Measurements from ENCODE around the gene NCAPH2. TPM values are rescaled to one million over a fixed set of nuclear protein-coding genes. Genes with fewer than 3 reads are reported as not detected.

The NCAPH2 gene
- total RNA-seq, 1 experiment from 2014 or later = 53.3 TPM

DNA sequence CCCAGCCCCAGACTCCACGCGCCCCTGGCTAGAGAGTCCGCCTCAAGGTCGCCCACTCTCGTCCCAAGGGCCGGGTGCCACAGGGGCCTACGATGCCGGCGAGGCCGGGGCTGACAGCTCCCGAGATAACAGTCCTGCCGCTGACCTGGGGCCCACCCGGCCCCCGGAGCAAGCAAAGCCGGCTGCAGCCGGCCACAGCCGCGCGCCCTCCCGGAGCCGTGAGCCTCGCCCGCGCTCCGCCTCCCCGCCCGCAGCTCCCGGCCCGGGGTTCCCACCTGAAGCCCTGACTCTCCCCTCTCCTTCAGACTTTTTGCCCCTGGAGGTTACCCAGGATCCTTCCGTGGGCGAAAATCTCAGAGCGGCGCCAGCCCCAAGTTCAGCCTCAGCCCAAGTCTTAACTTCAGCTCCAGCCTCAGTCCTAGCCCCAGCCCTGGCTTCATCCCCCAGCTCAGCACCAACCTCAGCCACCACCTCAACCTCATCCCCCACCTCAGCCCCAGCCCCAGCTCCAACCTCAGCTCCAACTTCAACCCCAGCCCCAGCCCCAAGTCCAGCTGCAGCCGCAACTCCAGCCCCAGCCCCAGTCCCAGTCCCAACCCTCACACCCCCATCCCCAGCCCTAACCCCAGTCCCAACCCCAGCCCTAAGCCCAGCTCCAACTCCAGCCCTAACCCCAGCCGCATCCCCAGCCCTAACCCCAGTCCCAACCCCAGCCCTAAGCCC, 39.4 kb downstream of the NCAPH2 start:
- no peak for DNase-seq (ENCODE audit: low read depth)

- no peak for DNase-seq (ENCODE audit: low read depth)
Measured at GRCh38 chr22:50548040-50548920, 40.3 kb downstream of the NCAPH2 start.

DNA sequence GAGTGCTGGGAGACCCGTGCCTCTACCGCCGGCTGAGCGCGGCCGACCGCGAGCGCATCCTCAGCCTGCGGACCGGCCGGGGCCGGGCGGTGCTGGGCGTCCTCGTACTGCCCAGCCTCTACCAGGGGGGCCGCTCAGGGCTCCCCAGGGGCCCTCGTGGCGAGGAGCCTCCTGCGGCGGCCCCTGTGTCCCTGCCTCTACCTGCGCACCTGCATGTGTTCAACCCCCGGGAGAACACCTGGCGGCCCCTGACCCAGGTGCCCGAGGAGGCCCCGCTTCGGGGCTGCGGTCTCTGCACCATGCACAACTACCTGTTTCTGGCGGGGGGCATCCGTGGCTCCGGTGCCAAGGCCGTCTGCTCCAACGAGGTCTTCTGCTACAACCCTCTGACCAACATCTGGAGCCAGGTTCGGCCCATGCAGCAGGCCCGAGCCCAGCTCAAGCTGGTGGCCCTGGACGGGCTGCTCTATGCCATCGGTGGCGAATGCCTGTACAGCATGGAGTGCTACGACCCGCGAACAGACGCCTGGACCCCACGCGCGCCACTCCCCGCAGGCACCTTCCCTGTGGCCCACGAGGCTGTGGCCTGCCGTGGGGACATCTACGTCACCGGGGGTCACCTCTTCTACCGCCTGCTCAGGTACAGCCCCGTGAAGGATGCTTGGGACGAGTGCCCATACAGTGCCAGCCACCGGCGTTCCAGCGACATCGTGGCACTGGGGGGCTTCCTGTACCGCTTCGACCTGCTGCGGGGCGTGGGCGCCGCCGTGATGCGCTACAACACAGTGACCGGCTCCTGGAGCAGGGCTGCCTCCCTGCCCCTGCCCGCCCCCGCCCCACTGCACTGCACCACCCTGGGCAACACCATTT, 41.1 kb downstream of the NCAPH2 start:
- no peak for DNase-seq (ENCODE audit: low read depth)

- DNase-seq (ENCODE audit: low read depth) = no peak
Measured at GRCh38 chr22:50550395-50550794, 42.4 kb downstream of the NCAPH2 start.

- DNase-seq (ENCODE audit: low read depth) = no peak
Measured at GRCh38 chr22:50551160-50551752, 43.2 kb downstream of the NCAPH2 start.

DNA sequence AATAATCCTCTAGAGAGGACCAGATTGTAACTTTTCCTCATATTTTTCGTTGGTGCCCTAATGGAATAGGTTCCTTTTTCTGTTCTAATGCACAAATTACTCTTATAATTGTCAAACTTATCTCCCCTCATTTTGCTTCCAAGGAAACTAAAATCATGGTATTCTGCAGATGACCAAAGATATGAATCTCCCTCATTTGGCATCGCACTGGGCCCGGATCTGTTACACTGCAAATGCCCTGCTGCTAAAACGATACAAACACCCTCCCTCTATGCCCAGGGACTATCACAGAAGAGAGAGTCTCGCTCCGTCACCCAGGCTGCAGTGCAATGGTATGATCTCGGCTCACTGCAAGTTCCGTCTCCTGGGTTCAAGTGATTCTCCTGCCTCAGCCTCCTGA, 45.3 kb downstream of the NCAPH2 start:
- DNase-seq (ENCODE audit: low read depth) = no peak

DNA sequence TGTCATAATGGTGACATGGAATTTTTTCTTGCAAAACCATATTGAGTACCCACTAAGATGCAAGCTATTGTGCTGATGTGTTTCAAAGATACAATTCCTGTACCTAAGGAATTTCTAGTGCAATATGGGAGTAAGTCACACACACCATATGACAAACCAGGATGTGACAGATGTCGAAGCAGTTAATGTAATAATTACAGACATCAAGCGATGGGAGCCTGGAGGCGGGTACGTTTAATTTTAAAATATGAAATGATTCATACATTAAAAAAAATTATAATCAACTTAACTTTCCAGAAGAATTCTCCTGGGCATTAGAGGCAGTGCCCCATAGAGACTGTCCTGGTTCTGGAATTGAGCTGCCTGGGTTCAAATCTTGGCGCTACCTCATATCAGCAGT, 48.7 kb downstream of the NCAPH2 start:
- no peak for DNase-seq (ENCODE audit: low read depth)

GRCh38 chr22:50560034-50560433, 52.0 kb downstream of the NCAPH2 start:
- DNase-seq (ENCODE audit: low read depth) = no peak

- no peak for DNase-seq (ENCODE audit: low read depth)
Measured at GRCh38 chr22:50561401-50562358, 53.7 kb downstream of the NCAPH2 start.

DNA sequence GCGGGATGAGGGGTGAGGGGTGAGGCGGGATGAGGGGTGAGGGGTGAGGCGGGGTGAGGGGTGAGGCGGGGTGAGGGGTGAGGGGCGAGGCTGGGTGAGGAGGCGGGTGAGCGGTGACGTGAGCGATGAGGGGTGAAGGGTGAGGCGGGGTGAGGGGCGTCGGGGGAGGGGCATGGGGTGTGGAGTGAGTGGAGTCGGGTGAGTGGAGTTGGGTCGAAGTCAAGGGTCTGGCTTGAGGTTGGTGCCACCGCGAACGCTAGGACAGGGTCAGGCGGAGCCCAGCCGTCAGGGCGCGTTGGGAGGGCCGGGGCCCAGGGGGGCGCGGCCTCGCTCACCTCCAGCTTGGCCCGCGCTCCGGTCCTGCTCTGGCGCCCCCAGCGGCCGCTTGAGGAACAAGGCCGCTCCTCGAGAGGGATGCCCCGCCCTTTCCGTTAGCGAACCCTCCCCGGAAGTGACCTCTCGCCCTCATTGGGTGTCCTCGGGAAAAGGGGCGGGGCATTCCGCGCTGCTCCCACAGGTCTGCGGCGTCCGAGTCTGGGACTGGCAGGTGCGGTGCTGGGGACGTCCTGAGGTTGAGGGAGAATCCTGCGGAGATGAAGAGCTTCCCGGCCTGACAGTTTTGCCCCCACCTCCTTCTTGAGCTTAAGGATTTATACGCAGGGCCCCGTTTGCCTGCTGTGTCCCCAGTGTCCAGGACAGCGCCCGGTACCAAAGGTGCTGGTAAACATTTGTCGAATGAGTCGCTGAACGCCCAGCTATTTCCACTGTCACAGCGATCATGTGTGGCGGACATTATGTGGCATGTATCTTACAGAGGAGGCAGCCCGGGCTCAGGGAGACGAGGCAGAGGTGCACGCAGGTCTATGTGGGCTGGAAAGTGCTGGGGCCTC, 54.7 kb downstream of the NCAPH2 start, which contains the start of gene SYCE3:
Gene SYCE3, minus strand, starts transcription at position 397 of the 890 bp plus-strand sequence. CDS start 6,514 bp downstream, outside the sequence.
- peak; percentile 86 for DNase-seq (ENCODE audit: low read depth)

DNA sequence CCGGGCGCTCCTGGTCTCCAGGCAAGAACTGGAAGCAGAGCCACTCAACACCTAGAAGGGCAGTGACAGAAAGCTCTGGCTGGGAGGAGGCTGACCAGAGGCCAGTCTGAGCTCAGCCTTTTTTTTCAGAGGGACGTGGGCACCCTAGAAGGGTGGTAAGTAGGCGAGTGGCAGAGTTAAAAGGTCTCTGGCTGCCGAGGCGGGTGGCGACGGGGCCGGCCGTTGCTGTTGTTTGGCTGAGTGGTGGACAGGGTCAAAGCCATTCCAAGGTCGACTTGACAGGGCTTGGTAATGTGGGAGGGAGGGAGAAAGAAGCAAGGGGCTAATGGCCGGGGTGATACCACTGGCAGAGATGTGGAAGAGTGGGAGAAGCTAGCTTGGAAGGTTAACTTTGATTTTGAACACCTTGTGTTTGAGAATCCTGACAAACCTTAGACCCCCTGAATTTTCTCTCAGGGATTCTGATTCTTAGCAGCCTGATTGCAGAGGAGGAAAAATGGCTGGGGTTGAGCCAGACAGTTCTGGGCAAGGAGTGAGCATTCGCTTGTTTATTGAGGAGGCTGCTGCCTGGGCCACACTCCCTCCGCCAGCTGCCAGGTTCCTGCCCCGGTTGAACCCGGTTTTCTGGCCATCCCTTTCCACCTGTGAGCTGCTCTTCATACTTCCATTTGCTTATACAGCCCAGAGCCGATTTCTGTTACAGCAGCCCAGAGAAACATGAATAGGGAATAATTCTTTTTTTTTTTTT, 55.6 kb downstream of the NCAPH2 start:
- no peak for DNase-seq (ENCODE audit: low read depth)

- DNase-seq (ENCODE audit: low read depth) = no peak
Measured at GRCh38 chr22:50564289-50564688, 56.3 kb downstream of the NCAPH2 start.

GRCh38 chr22:50567721-50568252, 59.8 kb downstream of the NCAPH2 start:
- DNase-seq (ENCODE audit: low read depth) = no peak

- no peak for DNase-seq (ENCODE audit: low read depth)
Measured at GRCh38 chr22:50568626-50569025, 60.6 kb downstream of the NCAPH2 start.

- no peak for DNase-seq (ENCODE audit: low read depth)
Measured at GRCh38 chr22:50569041-50569459, 61.0 kb downstream of the NCAPH2 start.

- DNase-seq (ENCODE audit: low read depth) = no peak
Measured at GRCh38 chr22:50569896-50570535, 62.0 kb downstream of the NCAPH2 start.

- DNase-seq (ENCODE audit: low read depth) = no peak
Measured at GRCh38 chr22:50570861-50571260, 62.8 kb downstream of the NCAPH2 start.

All from RPMI7951 (cell line).